ENCODE measurements around the gene SMIM20.

DNA sequence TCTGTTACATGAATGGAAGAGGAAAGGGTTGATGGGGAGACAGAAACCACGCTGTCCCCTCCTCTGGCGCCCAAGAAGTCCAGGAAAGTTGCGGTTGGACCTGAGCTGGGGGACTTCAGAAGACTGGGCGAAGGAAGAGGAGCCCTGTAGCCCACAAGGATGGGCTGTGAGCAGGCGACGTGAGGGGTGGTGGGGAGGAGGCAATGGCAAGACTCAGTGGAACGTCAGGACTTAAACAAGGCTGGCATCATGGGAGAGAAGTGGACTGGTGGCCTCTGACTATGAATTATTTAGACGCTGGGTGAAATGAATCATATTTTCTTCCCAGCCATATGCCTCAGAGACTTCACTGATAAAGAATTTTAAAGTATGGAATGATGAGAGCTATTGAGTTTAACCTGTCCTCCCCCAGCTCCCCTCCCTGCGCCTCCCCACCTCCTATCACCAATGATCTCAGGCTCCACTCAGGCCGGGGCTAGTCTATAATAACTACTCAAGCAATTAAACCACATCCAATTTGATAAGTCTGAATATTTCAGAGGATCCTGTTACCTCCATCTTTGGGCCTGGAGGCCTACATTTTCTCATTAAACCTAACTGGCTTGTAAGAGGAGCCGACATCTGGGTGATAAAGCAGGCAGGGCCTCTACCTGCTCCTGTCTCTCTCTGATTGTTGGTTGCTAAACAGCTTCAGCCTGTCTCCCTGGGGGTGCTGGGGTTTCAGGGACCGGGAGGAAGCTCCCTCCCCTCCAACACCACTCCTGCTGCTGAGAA is 63.6 kb downstream of the SMIM20 start:
- TF ChIP-seq NFIC (IDR thresholded peaks at IDR 0.05) (no peak), EP300 (IDR thresholded peaks at IDR 0.05; ENCODE audit: borderline replicate concordance) (no peak), TAF1 (IDR thresholded peaks at IDR 0.05; ENCODE audit: low read depth) (no peak), RAD21 (IDR thresholded peaks at IDR 0.05; ENCODE audit: low read depth) (no peak), TCF12 (IDR thresholded peaks at IDR 0.05; ENCODE audit: low read depth) (no peak), EGR1 (IDR thresholded peaks at IDR 0.05) (no peak), CREB1 (IDR thresholded peaks at IDR 0.05; ENCODE audit: low read depth) (no peak), YY1 (IDR thresholded peaks at IDR 0.05; ENCODE audit: low read depth) (no peak), CEBPB (IDR thresholded peaks at IDR 0.05) (no peak), FOXM1 (IDR thresholded peaks at IDR 0.05; ENCODE audit: borderline replicate concordance, low read depth) (no peak)
- TF ChIP-seq, protein P1, sequence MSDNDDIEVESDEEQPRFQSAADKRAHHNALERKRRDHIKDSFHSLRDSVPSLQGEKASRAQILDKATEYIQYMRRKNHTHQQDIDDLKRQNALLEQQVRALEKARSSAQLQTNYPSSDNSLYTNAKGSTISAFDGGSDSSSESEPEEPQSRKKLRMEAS (IDR thresholded peaks at IDR 0.05), result no peak
- TF ChIP-seq, protein P2, sequence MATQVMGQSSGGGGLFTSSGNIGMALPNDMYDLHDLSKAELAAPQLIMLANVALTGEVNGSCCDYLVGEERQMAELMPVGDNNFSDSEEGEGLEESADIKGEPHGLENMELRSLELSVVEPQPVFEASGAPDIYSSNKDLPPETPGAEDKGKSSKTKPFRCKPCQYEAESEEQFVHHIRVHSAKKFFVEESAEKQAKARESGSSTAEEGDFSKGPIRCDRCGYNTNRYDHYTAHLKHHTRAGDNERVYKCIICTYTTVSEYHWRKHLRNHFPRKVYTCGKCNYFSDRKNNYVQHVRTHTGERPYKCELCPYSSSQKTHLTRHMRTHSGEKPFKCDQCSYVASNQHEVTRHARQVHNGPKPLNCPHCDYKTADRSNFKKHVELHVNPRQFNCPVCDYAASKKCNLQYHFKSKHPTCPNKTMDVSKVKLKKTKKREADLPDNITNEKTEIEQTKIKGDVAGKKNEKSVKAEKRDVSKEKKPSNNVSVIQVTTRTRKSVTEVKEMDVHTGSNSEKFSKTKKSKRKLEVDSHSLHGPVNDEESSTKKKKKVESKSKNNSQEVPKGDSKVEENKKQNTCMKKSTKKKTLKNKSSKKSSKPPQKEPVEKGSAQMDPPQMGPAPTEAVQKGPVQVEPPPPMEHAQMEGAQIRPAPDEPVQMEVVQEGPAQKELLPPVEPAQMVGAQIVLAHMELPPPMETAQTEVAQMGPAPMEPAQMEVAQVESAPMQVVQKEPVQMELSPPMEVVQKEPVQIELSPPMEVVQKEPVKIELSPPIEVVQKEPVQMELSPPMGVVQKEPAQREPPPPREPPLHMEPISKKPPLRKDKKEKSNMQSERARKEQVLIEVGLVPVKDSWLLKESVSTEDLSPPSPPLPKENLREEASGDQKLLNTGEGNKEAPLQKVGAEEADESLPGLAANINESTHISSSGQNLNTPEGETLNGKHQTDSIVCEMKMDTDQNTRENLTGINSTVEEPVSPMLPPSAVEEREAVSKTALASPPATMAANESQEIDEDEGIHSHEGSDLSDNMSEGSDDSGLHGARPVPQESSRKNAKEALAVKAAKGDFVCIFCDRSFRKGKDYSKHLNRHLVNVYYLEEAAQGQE (IDR thresholded peaks at IDR 0.05; ENCODE audit: low read depth), result no peak
- TF ChIP-seq, protein P3, sequence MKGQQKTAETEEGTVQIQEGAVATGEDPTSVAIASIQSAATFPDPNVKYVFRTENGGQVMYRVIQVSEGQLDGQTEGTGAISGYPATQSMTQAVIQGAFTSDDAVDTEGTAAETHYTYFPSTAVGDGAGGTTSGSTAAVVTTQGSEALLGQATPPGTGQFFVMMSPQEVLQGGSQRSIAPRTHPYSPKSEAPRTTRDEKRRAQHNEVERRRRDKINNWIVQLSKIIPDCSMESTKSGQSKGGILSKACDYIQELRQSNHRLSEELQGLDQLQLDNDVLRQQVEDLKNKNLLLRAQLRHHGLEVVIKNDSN (IDR thresholded peaks at IDR 0.05), result no peak

All from Ishikawa (cell line).